Right lobe of liver (tissue), 4 donors: ENCODE results near the gene LMBRD1.

Experiments
- CTCF ChIP-seq, 4 donors: fragments of 200-600 bp in 3 of 4; fragments of 450-650 bp in 1 of 4; IDR thresholded peaks; one replicate each; pipeline versions ENCODE4 v1.5.1 to v1.8.0; 2016 to 2022; ENCODE audit warnings: antibody characterized with exemption in 4 of 4, mild to moderate bottlenecking in 2 of 4
- POLR2A ChIP-seq: fragments of 450-650 bp; IDR thresholded peaks from one replicate; pipeline ENCODE4 v1.6.1; 2017; ENCODE audit warnings: antibody characterized with exemption, mild to moderate bottlenecking
- donor health status: DM: no; HTN: no; CAD: no.
- donor health status: DM: no; HTN: no; CAD: no.
- donor health status: DM: no; HTN: yes; CAD: no.

DNA sequence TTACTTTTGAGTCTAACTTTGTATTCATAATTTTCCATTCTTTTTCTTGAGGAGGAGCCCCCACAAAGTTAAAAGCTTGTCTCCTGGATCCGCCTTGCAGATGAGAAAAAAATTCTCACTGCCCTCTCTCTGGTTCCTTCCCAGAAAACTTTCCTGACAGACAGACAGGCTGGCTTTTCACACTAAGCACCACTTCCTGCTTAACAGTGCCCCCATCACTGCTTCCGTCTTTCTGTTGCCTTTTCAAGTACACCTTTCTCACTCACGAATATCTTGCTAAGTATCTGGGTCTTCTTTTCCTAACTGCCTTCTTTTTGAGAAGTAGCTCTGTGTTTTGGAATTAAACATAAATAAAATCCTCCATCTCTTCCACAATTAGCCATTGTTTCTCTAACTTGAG lies 19.8 kb upstream of the LMBRD1 start:
- TF ChIP-seq POLR2A (no peak), CTCF (IDR thresholded peaks at IDR 0.05) (no peak)
